Activated T-cell treated with anti-CD3 and anti-CD28 coated beads, Interleukin-2, amount 50 U/mL, for 48 hours (primary cell): ENCODE data around the gene MMP2.
A peak's percentile ranks its signal among the peaks of the same experiment; 100 is the strongest.

Experiments
- DNase-seq, 2 experiments: peaks; one replicate each; pipeline ENCODE4 v3.0.0-alpha.2; 2020

Gene MMP2

DNA sequence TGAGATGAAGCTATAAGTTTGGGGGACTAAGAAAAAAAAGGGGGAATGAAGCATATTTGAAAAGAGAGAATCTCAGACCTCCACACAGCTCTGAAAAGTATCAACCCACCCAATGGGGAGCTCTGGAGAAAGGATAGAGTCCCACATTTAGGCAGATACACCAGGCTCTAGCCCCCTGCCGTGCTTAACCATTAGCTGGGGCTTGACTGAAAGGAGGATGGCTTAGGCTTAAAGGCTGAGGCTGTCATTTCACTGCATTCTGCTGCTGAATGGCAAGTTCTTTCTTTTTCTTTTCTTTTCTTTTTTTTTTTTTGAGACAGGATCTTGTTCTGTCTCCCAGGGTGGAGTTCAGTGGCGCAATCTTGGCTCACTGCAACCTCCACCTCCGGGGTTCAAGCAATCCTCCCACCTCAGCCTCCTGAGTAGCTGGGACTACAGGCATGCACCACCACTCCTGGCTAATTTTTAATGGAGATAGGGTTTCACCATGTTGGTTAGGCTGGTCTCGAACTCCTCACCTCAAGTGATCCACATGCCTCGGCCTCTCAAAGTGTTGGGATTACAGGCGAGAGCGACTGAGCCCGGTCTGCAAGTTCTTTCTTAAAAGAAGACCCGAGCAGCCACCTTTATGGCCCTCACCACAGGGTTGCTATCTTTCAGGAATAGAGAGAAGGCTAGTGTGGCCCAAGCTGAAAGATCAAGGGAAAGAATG is 9.0 kb upstream of the MMP2 start:
- no peak for DNase-seq

DNA sequence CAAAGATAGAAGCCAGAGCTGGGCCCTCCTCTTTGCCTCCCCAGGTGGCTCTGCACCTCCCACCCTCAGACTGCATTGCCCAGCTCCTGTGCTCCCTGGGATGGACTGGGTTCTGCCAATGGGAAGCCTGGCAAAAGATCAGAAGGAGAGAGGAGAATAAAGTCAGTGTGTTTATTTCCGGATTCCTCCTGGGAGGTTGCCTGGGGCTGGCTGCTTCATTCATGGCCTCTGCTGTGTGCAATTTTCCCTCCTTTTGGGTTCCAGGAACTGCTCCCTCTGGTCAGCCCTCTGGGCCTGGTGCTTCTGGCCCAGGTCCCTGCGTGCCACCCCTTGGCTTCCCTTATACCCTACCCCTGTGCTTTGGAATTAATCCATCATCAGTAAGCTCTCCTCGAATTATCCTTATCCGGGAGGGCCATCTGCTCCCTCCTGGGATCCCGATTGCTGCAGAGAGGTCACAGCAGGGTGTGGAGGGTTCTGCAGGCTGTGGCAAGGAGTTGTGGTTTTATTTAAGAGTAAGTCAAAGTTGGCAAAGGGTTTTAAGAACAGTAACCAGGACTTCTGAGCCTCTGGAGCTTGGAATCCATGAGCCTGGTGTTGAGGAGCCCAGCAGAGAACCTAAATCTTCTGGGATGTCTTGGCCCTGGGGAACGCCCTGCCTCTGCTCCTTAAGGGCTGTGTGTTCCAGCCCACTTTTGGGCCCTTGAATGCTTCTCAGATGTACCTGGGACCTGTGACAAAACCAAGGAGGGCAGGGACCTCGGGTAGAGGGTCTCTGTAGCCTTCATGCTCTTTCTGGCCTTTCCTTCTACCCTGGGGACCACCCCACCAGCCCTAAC is 8.2 kb upstream of the MMP2 start:
- DNase-seq = no peak

DNA sequence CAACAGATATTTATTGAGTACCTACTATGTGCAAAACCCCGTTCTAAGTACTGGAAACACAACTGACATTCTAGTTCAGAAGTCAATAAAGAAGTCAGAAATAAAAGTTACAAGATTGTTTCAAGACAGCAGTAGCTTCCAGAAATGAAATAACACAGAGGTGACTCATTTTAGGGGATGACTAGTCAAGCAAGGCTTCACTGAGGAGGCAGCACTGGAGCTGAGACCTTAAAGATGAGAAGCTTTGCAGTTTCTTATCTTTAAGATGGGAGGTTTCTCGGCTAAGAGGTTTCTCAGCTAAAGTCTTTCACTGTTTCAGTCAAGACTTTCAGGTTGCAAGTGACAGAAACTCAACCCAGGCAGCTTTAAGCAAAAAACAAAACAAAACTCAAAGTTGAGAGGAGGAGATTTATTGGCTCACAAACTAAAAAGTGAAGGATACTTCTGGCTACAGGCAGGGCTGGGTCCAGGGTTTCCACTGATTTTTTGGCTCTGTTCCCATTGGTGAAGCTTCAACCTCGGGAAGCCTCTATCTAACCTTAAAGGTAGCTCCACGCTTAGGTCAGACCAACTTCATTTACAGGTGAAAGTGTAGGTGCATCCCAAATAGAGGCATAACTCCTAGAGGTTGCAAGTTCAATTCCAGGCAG is 7.4 kb upstream of the MMP2 start:
- peak in 1 of 2 experiments; percentile 24 for DNase-seq

DNA sequence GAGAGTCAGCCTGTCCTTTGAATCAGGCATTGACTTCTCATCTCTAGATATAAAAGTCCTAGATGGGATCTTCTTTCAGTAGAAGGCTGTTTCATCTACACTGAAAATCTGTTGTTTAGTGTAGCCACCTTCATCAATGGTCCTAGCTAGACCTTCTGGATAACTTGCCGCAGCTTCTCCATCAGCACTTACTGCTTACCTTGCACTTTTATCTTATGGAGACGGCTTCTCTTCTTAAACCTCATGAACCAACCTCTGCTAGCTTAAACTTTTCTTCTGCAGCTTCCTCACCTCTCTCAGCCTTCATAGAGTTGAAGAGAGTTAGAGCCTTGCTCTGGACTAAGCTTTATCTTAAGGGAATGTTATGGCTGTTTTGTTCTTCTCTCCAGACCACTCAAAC is 5.4 kb upstream of the MMP2 start:
- DNase-seq = no peak

DNA sequence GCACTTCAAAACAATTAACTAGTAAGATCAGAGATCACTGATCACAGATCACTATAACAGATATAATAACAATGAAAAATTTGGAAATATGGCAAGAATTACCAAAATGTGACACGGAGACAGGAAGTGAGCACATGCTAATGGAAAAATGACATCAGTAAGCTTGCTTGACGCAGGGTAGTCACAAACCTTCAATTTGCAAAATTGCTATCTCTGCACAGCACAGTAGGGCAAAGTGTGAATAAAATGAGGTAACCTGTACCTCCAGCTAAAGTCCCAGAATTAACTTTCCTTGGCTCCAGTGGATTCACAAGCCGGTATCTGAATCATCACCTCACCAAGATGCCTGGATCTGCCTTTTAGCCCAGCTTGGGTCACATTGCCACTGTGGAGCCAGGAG is 4.2 kb upstream of the MMP2 start:
- no peak for DNase-seq

DNA sequence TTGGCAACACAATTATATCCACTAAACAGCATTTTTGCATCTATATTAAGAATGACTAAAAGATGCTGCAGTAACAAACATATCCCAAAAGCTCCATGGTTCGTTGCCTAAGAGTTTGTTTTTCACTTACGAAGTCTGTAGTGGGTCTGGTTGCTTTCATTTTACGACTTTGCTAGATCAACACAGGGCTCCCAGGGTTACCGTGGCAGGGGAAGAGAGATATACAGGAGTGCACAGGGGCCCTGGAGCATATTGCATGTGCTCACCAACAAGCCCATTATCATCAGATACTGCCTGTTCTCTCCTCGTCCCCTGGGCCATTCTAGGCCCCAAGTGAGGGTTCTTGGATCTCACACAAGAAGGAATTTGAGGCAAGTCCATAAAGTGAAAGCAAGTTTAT is 3.1 kb upstream of the MMP2 start:
- DNase-seq = no peak

DNA sequence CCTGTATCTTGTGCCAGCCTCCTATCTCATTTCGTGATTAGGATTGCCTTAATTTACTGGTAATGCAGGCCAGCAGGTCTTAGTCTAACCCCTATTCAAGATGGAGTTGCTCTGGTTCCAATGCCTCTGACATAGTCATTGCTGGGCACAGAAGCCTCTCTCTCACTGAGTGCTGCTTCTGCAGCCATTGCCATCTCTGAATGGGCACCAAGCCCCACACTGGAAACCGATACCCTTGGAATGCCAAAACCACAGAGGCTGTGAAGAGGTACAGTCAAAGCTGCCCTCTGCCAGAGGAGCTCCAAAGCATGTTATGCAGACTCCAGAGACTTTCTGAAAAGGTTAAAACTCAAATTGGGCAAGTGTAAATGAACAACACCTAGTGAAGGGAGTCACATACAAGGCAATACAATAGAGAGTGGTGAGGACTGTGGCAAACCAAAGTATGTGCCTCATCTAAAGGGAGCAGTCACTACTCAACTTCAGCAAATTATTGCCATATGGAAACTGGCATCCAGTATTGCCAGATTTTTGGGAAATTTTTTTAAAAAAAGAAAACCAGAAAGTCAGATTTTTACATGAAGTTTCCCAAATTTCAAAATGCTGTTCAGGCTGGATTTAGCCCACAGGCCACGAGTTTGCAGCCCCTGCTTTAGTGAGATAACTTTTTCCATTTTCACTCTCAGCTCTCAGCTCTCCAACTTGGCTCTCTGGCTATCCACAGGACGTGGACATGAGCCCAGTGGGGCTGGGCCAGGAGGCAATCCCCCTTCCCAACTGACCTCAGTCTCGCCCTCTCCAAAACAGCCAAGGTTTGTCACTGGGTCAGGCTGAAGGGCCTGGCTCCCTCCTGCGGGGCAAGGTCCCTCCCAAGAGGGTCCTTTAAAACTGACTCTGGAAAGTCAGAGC is 2.1 kb upstream of the MMP2 start:
- no peak for DNase-seq

DNA sequence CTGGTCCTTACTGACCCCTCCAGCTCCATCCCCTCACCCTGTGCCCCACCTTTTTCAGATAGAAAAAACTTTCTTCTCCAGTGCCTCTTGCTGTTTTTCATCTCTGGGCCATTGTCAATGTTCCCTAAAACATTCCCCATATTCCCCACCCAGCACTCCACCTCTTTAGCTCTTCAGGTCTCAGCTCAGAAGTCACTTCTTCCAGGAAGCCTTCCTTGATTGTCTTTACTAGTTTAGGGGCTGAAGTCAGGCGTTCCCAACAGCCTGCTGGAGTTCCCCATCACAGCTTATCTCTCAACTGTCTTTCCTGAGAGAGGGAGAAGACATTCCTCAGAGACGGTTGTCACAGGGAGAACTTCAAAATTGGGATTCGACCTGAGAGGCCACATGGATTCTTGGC is 1.3 kb upstream of the MMP2 start:
- no peak for DNase-seq

DNA sequence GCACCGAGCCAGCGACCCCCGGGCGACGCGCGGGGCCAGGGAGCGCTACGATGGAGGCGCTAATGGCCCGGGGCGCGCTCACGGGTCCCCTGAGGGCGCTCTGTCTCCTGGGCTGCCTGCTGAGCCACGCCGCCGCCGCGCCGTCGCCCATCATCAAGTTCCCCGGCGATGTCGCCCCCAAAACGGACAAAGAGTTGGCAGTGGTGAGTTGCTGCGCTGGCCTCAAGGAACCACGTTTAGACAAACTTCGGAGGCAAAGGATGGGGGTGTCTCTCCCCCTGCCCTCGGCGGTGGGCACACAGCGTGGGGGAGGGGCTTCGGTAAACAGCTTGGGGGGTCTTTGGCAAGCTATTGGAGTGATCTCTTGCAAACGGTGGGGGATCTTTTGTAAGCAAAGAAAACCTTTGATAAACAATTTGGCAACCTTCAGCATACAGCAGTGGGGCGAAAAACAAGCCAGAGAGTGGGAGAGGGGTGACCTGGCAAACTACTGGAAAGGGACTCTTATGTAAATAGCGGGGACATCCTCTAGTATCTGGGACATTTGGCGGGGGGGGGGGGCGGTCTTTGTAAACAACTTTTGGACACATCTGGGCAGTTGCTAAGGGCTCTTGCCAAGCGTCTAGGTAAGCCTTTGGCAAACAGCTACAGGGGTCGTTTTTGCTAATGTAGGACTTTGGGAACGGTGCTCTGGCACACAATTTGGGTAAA is 587 bp downstream of the MMP2 start:
- DNase-seq = no peak

DNA sequence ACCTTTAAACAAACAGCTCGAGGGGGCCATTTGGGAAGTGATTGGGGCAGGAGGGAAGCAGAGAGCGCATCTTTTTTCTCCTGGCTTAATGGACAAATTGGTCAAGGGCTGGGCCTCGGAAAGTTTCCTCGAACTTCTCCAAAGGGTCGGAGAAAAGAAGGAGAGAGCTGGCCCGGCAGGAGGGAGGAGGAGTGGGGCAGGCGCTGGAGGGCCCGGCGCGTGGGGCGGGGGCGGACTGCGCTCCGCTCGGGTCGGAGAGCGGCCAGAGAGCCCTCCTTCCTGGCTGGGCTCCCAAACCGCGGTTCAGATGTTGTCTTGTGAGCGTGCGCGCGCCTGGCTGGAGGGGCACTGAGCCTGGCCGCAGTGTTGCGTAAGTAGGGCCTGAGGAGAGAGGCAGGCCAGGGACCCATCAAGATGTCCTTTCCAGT is 1.2 kb downstream of the MMP2 start:
- DNase-seq = no peak

DNA sequence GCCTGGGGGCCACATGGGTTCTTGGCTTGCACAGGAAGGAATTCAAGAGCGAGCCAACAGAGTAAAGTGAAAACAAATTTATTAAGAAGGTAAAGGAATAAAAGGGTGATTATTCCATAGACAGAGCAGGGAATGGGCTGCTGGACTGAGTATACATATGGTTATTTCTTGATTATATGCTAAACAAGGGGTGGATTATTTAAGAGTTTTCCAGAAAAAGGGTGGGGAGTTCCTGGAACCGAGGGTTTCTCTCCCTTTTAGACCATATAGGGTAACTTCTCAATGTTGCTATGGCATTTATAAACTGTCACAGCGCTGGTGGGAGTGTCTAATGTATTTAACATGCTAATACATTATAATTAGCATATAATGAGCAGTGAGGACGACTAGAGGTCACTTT is 2.0 kb downstream of the MMP2 start:
- DNase-seq = no peak

DNA sequence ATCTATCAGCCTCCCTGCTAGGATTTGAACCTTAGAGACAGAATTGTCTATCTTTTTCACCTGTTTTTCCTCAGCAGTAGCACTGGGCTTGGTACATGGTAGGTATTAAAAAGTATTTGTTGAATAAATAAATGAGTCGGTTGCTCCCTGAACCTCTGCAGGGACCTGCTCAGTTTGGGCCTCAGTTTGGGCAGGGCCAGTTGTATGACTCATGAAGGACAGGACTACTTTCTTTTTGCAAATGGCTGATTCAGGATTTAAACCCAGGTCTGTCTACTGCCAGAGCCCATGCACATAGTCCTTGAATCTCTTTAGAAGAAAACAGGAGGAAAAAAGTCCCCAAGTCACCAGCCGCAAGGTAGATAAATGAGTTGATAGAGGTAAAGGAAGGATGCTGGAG is 3.1 kb downstream of the MMP2 start:
- no peak for DNase-seq

DNA sequence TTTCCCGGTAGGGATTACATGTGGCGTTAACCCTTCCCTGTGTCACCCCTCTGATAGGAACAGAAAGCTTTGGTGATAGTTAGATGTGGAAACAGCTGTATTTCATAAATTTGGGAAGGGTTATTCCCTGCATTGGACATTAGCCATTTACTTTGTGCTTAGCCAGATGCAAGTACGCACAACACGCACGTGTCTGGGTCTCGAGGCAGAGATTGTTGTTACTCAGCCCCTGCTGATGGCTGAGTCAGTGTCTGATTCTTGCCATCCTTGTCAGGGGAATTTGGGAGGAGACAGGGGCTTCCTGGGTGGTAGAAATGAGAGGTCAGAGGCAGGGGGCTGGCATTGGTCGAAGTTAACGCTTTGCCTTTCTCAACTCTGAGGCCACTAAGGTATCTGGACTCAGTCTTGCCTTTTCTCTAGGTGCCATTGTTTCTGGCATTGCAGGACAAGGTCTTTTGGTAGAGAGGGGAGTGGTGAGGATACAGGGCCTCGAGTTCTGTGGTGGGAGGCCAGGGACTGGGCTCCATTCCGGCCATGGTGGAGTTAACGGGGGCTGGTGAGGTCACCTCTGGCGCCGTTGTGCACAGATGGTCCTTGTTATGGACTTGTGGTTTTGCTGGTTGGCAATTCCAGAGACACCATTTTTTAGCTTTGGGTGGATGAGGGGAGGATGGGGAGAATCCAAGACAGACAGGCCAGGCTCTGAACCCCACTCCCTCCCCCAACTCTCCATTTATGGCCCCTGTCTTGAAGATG is 8.2 kb downstream of the MMP2 start:
- no peak for DNase-seq

DNA sequence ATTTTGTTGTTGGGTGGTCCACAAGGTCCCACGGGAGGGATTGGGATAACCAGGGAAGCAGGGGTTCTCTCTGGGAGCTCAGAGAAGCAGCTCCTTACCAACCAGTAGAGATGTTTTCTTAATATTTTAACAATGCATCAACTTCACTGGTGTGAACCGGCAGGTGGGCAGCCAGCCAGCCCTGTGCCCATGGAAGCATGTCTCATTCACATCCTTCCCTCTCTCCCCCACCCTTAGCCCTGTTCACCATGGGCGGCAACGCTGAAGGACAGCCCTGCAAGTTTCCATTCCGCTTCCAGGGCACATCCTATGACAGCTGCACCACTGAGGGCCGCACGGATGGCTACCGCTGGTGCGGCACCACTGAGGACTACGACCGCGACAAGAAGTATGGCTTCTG is 9.3 kb downstream of the MMP2 start:
- no peak for DNase-seq

DNA sequence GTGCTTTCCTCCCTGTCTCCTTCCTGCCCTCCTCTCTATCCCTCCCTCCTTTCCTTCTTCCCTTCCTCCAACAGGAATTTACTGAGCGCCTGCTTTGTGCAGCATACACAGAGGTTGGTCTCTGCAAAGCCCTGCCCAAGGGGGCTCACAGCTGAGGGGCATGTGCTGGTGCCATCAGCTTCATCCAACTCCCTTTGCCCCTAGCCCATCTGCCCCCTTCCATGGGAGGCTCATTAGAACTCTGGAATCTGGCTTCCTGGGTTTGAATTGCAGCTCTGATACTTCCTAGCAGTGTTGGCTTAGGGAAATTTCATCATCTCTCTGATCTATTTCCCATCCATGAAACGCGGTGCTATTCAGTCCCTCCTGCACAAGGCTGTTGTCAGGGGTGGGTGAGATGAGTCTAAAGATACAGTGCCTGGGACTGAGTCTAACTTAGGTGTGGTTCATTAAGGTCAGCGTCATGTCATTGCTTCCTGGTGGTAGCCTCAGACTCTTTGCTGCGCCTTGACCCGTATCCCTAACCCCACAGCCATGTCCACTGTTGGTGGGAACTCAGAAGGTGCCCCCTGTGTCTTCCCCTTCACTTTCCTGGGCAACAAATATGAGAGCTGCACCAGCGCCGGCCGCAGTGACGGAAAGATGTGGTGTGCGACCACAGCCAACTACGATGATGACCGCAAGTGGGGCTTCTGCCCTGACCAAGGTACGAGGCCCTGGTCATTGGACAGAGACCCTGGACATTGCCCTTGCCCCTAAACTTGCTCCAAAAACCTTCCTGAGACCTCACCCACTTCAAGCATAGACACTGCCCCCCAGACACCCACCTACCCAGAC is 10.3 kb downstream of the MMP2 start:
- no peak for DNase-seq

DNA sequence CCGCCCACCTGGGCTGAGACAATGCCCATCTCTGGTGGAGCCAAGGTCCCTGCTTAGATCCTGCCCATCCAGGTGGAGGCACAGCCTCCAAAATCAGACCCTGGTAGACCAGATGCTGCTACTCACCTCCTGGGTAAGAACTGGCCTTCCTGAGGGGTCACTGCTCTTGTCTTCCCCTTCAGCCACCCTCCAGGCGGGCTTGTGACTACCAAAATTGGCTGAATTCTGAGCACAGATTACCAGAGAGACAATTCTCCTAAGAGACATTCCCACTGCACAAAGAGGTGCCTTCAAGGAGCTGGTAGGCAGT is 10.9 kb downstream of the MMP2 start:
- DNase-seq = no peak

DNA sequence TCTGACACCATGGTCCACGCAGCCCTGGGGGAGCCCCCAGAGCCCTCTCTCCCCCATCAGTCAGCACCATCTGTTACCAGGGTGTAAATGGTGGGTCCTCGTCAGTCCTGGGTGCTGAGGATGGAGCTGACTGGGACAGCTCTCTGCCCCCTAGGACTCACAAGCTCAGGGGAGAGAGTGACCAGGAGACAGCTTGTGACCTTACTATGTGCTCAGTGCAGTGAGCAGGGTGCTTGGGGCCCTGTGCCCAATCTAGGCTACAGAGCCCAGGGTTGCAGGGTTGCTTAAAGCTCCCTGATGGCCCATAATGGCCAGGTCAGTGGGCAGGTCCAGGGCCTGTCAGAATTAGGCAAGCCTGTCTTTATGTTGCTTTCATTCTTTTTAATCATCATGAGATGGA is 11.3 kb downstream of the MMP2 start:
- no peak for DNase-seq

DNA sequence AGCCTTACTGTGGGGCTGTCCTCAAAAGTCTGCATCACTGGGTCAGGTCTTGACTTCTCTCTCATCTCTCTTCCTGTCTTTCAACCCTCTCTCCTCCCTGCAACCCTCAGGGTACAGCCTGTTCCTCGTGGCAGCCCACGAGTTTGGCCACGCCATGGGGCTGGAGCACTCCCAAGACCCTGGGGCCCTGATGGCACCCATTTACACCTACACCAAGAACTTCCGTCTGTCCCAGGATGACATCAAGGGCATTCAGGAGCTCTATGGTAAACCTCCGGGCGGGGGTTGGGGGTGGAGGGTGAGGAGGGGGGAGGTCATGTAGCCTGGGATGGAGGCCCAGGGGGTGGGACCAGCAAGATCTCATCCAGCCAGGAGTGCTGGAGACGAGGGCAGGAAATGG is 12.7 kb downstream of the MMP2 start:
- DNase-seq = no peak

DNA sequence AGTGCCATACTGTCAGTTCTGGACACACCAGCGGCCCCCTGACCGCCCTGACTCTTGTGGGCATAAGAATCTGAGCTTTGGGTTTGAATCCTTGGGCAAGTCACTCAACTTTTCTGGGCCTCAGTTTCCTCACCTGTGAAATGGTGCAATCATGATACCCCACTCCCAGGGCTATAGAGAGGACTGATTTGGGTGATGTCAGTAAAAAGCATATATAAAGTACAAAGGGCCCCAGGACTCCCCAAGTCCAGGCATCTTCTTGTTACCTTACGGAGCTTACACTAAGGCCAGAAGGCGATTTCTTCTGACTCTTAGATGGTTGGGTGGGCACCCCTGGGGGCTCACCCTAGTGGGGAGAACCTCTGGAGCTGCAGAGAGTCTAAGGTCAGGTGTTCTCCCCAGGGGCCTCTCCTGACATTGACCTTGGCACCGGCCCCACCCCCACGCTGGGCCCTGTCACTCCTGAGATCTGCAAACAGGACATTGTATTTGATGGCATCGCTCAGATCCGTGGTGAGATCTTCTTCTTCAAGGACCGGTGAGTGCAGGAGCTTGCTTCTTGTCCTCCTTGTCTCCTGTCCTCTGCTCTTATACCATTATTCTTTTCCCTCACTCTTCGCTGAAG is 13.9 kb downstream of the MMP2 start:
- DNase-seq = no peak

DNA sequence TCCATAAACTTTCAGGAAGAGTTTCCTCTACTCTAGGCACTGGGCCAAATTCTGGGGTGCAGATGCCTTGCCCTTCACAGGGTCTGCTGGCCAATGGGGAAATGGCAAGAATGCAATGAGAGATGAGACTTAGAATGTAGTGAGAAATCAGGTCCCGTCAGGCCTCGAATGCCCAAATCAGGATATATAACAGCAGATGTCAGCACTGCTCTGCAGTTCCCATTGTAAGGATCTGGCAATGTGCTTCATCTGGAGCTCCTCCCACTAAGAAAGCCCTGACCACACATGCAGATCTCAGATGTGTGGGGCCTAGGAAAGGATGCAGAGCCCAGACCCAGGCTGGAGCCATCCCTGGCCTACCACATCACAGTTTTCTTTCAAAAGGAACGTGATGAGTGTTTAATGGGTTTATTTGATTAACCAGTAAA is 16.0 kb downstream of the MMP2 start:
- DNase-seq = no peak
